Activated CD4-positive, alpha-beta T cell treated with anti-CD3 and anti-CD28 coated beads, Interleukin-2, amount 50 U/mL, for 24 hours (primary cell): ENCODE measurements around the gene TNIP2.
"Not testable (repeated sequence)": the region's sequence is repeated elsewhere in the genome, so short reads cannot be mapped to it uniquely, and the experiment has no call there.

ENCODE experiments used
- DNase-seq, 2 donors: peaks; one replicate each; pipeline ENCODE4 v3.0.0-alpha.2; 2020; ENCODE audit warnings: low read depth in 1 of 2, low spot score in 1 of 2

Gene TNIP2

GRCh38 chr4:2768124-2768523 is 12.0 kb upstream of the TNIP2 start:
- no peak for DNase-seq

GRCh38 chr4:2767705-2768074 is 11.6 kb upstream of the TNIP2 start:
- DNase-seq, result no peak

GRCh38 chr4:2767046-2767704 is 11.0 kb upstream of the TNIP2 start:
- DNase-seq, result no peak

- DNase-seq, result no peak
Measured at GRCh38 chr4:2765832-2766526, 9.8 kb upstream of the TNIP2 start.

GRCh38 chr4:2763511-2763967 is 7.4 kb upstream of the TNIP2 start:
- no peak for DNase-seq

GRCh38 chr4:2762486-2763370 is 6.6 kb upstream of the TNIP2 start:
- not testable (repeated sequence) for DNase-seq

- DNase-seq, result no peak
Measured at GRCh38 chr4:2762048-2762447, 5.9 kb upstream of the TNIP2 start.

GRCh38 chr4:2761035-2761923 is 5.1 kb upstream of the TNIP2 start:
- no peak for DNase-seq

GRCh38 chr4:2757426-2757825 is 1.3 kb upstream of the TNIP2 start:
- DNase-seq, result no peak

GRCh38 chr4:2756691-2757350 is 685 bp upstream of the TNIP2 start:
- DNase-seq, result no peak

- no peak for DNase-seq
Measured at GRCh38 chr4:2754848-2755819, 1.0 kb downstream of the TNIP2 start.

GRCh38 chr4:2753436-2753835 is 2.7 kb downstream of the TNIP2 start:
- DNase-seq, result no peak

- DNase-seq, result no peak
Measured at GRCh38 chr4:2750719-2751605, 5.2 kb downstream of the TNIP2 start.

- no peak for DNase-seq
Measured at GRCh38 chr4:2746891-2747695, 9.0 kb downstream of the TNIP2 start.

- peak; percentile 76 to 93 for DNase-seq
Measured at GRCh38 chr4:2745981-2746806, 9.9 kb downstream of the TNIP2 start.

GRCh38 chr4:2745516-2745915 is 10.6 kb downstream of the TNIP2 start:
- DNase-seq, result no peak
